GM12874 (cell line): ENCODE results near the gene CYTH2.

Experiments
- CTCF ChIP-seq: IDR thresholded peaks from 2 replicates; pipeline ENCODE4 v1.5.1; 2011; ENCODE audit warnings: low read depth, mild to moderate bottlenecking, control low read depth, low read length, moderate library complexity; ENCODE audit not compliant: insufficient read depth

CYTH2 gene

DNA sequence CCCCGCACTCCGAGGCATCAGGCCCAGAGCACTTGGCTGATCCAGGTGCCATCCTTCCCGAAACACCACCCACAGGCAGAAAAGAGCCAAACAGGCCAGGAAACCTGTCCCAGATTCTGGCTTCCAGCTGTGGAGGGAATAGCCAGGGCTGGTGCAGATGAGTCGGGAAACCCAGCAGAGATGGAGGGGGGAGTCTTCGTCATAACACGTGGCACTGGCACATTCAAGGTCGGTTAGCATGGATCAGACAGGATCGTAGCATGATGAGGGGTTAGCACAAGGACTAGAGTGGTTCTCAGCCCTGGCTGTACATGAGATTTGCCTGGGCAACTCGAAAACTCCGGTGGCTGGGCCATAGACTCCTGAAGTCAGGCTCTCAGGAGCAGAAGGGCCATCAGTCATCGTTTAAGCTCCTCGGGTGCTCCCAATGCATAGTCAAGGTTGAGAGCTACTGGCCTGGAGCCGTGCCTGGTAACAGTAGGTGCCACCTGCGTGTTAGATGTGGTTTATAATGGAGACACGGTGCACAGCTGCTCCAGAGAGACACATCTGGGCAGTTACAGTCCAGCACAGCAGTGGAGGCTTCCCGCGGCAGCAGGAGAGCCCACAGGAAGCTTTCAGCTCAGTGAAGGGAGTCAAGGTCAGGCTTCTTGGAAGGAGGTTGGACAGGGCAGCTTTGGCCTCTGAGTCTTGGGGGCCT, 6.3 kb downstream of the CYTH2 start:
- TF ChIP-seq CTCF = no peak

DNA sequence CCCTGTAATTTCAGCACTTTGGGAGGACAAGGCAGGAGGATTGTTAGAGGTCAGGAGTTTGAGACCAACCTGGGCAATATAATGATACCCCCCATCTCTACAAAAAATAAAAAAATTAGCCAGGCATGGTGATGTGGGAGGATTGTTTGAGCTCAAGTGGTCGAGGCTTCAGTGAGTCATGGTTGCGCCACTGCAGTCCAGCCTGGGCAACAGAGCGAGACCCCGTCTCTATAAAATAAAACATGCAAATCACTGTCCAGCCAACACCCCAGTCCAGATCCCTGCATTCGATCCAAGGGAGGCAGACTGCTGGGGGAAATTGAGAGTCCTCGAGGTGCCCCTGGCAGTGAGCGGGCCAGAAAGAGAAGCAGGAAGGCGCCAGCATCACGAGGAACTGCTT, 7.0 kb downstream of the CYTH2 start:
- TF ChIP-seq CTCF = no peak

- no peak for TF ChIP-seq CTCF
These were observed 8.0 kb downstream of the CYTH2 start for GRCh38 chr19:48477067-48477685.

DNA sequence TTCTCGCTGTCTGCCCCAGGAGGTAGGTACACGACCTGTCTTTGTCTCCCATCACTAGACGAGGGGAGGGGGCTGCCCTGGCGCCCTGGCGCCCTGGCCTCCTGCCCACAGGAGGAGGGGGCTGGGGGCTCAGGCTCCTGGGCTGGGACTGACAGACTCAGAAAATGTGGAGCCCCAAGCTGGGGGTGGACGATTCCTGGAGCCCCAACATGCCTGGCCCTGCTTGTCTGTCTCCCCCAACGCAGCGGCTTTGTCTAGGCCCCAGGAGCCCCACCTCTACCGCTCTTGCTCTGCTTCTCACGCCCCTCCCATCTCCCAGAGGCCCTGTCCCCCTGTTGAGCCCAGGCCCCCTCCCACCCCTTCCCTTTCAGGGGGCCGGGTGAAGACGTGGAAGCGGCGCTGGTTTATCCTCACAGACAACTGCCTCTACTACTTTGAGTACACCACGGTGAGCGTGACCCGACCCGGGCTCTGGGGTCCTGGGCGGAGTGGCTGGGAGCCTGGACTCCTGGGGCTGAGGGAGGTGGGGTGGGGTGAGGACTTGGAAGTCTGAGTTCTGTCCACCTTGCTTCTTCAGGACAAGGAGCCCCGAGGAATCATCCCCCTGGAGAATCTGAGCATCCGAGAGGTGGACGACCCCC, 8.6 kb downstream of the CYTH2 start:
- TF ChIP-seq CTCF = no peak

DNA sequence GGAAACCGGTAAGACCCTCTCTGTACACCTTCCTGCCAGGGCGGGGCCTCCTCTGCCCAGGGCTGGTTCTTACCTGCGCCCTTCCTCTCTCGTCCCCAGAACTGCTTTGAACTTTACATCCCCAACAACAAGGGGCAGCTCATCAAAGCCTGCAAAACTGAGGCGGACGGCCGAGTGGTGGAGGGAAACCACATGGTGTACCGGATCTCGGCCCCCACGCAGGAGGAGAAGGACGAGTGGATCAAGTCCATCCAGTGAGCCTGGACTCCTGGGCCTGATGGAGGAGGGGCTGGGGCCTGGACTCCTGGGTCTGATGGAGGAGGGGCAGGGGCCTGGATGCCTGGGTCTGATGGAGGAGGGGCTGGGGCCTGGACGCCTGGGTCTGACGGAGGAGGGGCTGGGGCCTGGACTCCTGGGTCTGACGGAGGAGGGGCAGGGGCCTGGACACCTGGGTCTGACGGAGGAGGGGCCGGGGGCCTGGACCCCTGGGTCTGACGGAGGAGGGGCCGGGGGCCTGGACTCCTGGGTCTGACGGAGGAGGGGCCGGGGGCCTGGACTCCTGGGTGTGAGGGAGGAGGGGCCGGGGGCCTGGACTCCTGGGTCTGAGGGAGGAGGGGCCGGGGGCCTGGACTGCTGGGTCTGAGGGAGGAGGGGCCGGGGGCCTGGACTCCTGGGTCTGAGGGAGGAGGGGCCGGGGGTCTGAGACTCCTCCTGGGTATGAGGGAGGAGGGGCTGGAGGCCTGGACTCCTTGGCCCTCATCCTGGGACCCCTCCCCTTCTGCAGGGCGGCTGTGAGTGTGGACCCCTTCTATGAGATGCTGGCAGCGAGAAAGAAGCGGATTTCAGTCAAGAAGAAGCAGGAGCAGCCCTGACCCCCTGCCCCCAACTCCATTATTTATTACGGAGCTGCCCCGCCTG, 9.4 kb downstream of the CYTH2 start:
- no peak for TF ChIP-seq CTCF

- no peak for TF ChIP-seq CTCF
These were observed 10.5 kb downstream of the CYTH2 start for GRCh38 chr19:48479686-48480085.

GRCh38 chr19:48480183-48480557, 11.0 kb downstream of the CYTH2 start:
- TF ChIP-seq CTCF = no peak
